Measurements from ENCODE around the gene TSEN2.

Gene TSEN2

DNA sequence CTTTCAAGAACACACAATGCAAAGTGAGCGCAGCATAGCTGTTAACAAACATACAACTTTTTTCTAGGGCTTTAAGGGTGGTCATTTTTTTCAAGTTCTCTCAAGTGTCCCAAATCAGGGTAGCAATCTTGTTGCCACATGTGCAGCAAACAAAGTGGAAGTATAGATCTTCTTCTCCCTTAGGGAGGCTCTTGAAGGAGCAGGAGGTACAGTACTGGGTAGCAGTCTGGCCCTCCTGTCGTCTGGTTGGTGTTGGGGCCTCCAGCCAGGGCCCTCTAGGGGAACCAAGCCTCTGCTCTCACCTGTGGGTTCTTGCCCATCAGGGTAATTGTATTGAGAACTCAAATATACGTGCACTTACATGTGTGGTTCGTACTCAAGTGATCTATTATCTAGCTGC, 98.5 kb downstream of the TSEN2 start:
- intact Hi-C loops (cut with DNase I; ENCODE audit: low total_unique reads) = no loop called here
- no peak overlapping the region for H3K4me3 ChIP-seq
- no peak for TF ChIP-seq CTCF (IDR thresholded peaks at IDR 0.05)
- no peak for DNase-seq
- H3K9me3 ChIP-seq = no peaks in the 10 kb centered on the region
- H3K27ac ChIP-seq = no peak overlapping the region
- H3K36me3 ChIP-seq = peaks cover 64 to 100% (median 95%) of the 10 kb centered on the region in 3 donors
- no peaks in the 10 kb centered on the region for H3K27me3 ChIP-seq
- peaks cover 0 to 5% (median 0%) of the 10 kb centered on the region in 4 donors for H3K4me1 ChIP-seq

Measured in tibial artery (tissue), 4 donors.